ENCODE measurements around the gene NEK9.
"Not testable (repeated sequence)": the region's sequence is repeated elsewhere in the genome, so short reads cannot be mapped to it uniquely, and the experiment has no call there.

NEK9 gene

GRCh38 chr14:75084513-75084912 is 42.3 kb downstream of the NEK9 start:
- no peaks in the 10 kb centered on the region for H3K27me3 ChIP-seq (ENCODE audit: control insufficient read depth, insufficient read depth, low read length)
- peaks cover 66% of the 10 kb centered on the region for H3K36me3 ChIP-seq (ENCODE audit: control insufficient read depth, insufficient read depth, low read length)
- no peak overlapping the region for H3K9ac ChIP-seq (ENCODE audit: low read length)
- H3K4me3 ChIP-seq (ENCODE audit: low read depth, low read length): no peak overlapping the region
- no peaks in the 10 kb centered on the region for H3K4me1 ChIP-seq (ENCODE audit: control insufficient read depth, insufficient read depth, low read length)
- no peak overlapping the region for H3K27ac ChIP-seq (ENCODE audit: low read depth, low read length)
- no peaks in the 10 kb centered on the region for H3K9me3 ChIP-seq (ENCODE audit: control insufficient read depth, insufficient read depth, low read depth, low read length)

- Histone ChIP-seq H3K27ac (ENCODE audit: low read depth, low read length) (no peak overlapping the region), H3K9ac (ENCODE audit: low read length) (no peak overlapping the region), H3K9me3 (ENCODE audit: control insufficient read depth, insufficient read depth, low read depth, low read length) (no peaks in the 10 kb centered on the region), H3K27me3 (ENCODE audit: control insufficient read depth, insufficient read depth, low read length) (no peaks in the 10 kb centered on the region), H3K4me3 (ENCODE audit: low read depth, low read length) (no peak overlapping the region), H3K4me1 (ENCODE audit: control insufficient read depth, insufficient read depth, low read length) (no peaks in the 10 kb centered on the region), H3K36me3 (ENCODE audit: control insufficient read depth, insufficient read depth, low read length) (peaks cover 65% of the 10 kb centered on the region)
Observed at GRCh38 chr14:75083271-75083670, 43.6 kb downstream of the NEK9 start.

- H3K36me3 ChIP-seq (ENCODE audit: control insufficient read depth, insufficient read depth, low read length): peaks cover 49% of the 10 kb centered on the region
- no peak overlapping the region for H3K9ac ChIP-seq (ENCODE audit: low read length)
- no peak overlapping the region for H3K27ac ChIP-seq (ENCODE audit: low read depth, low read length)
Observed at GRCh38 chr14:75081660-75082229, 45.1 kb downstream of the NEK9 start.

GRCh38 chr14:75079521-75079920 is 47.3 kb downstream of the NEK9 start:
- Histone ChIP-seq H3K27me3 (ENCODE audit: control insufficient read depth, insufficient read depth, low read length) (no peaks in the 10 kb centered on the region), H3K9me3 (ENCODE audit: control insufficient read depth, insufficient read depth, low read depth, low read length) (no peaks in the 10 kb centered on the region), H3K4me1 (ENCODE audit: control insufficient read depth, insufficient read depth, low read length) (no peaks in the 10 kb centered on the region), H3K27ac (ENCODE audit: low read depth, low read length) (no peak overlapping the region), H3K36me3 (ENCODE audit: control insufficient read depth, insufficient read depth, low read length) (peaks cover 29% of the 10 kb centered on the region), H3K4me3 (ENCODE audit: low read depth, low read length) (no peak overlapping the region), H3K9ac (ENCODE audit: low read length) (no peak overlapping the region)

More at GRCh38 chr14:75081660-75082229, 45.1 kb downstream of the NEK9 start:
- Histone ChIP-seq H3K4me1 (ENCODE audit: control insufficient read depth, insufficient read depth, low read length) (no peaks in the 10 kb centered on the region), H3K27me3 (ENCODE audit: control insufficient read depth, insufficient read depth, low read length) (no peaks in the 10 kb centered on the region), H3K9me3 (ENCODE audit: control insufficient read depth, insufficient read depth, low read depth, low read length) (no peaks in the 10 kb centered on the region), H3K4me3 (ENCODE audit: low read depth, low read length) (no peak overlapping the region)

- H3K9ac ChIP-seq (ENCODE audit: low read length): no peak overlapping the region
- H3K4me1 ChIP-seq (ENCODE audit: control insufficient read depth, insufficient read depth, low read length): no peaks in the 10 kb centered on the region
- no peaks in the 10 kb centered on the region for H3K9me3 ChIP-seq (ENCODE audit: control insufficient read depth, insufficient read depth, low read depth, low read length)
- no peaks in the 10 kb centered on the region for H3K27me3 ChIP-seq (ENCODE audit: control insufficient read depth, insufficient read depth, low read length)
- no peak overlapping the region for H3K27ac ChIP-seq (ENCODE audit: low read depth, low read length)
- H3K36me3 ChIP-seq (ENCODE audit: control insufficient read depth, insufficient read depth, low read length): peaks cover 12% of the 10 kb centered on the region
- no peak overlapping the region for H3K4me3 ChIP-seq (ENCODE audit: low read depth, low read length)
Observed at GRCh38 chr14:75077794-75078193, 49.1 kb downstream of the NEK9 start.

GRCh38 chr14:75070383-75070782 is 56.5 kb downstream of the NEK9 start:
- H3K4me1 ChIP-seq (ENCODE audit: control insufficient read depth, insufficient read depth, low read length): peaks cover 6% of the 10 kb centered on the region; the same call in 1 of the 2 replicates
- no peak overlapping the region for H3K9ac ChIP-seq (ENCODE audit: low read length)
- no peaks in the 10 kb centered on the region for H3K9me3 ChIP-seq (ENCODE audit: control insufficient read depth, insufficient read depth, low read depth, low read length)
- no peaks in the 10 kb centered on the region for H3K36me3 ChIP-seq (ENCODE audit: control insufficient read depth, insufficient read depth, low read length)
- H3K27ac ChIP-seq (ENCODE audit: low read depth, low read length): no peak overlapping the region
- H3K27me3 ChIP-seq (ENCODE audit: control insufficient read depth, insufficient read depth, low read length): no peaks in the 10 kb centered on the region
- H3K4me3 ChIP-seq (ENCODE audit: low read depth, low read length): 0 out of 2 replicates have a peak overlapping the region, but pooled peaks have one; percentile 82

GRCh38 chr14:75069811-75070145 is 57.1 kb downstream of the NEK9 start:
- peaks cover 6% of the 10 kb centered on the region; the same call in 1 of the 2 replicates for H3K4me1 ChIP-seq (ENCODE audit: control insufficient read depth, insufficient read depth, low read length)
- H3K27ac ChIP-seq (ENCODE audit: low read depth, low read length): no peak overlapping the region
- H3K27me3 ChIP-seq (ENCODE audit: control insufficient read depth, insufficient read depth, low read length): no peaks in the 10 kb centered on the region
- H3K36me3 ChIP-seq (ENCODE audit: control insufficient read depth, insufficient read depth, low read length): no peaks in the 10 kb centered on the region
- peak overlapping the region; percentile 75 for H3K9ac ChIP-seq (ENCODE audit: low read length)
- H3K4me3 ChIP-seq (ENCODE audit: low read depth, low read length): peak overlapping the region; percentile 82
- no peaks in the 10 kb centered on the region for H3K9me3 ChIP-seq (ENCODE audit: control insufficient read depth, insufficient read depth, low read depth, low read length)

GRCh38 chr14:75069121-75069810 is 57.6 kb downstream of the NEK9 start, which contains the start of gene ZC2HC1C:
Gene ZC2HC1C, plus strand, starts transcription at chr14:75069641. Its CDS starts 933 bp downstream, at chr14:75070574.
- H3K4me3 ChIP-seq (ENCODE audit: low read depth, low read length): peak within 1 kb of the TSS; percentile 82
- no peaks in the 10 kb centered on the region for H3K36me3 ChIP-seq (ENCODE audit: control insufficient read depth, insufficient read depth, low read length)
- H3K9ac ChIP-seq (ENCODE audit: low read length): peak within 1 kb of the TSS; percentile 92
- H3K9me3 ChIP-seq (ENCODE audit: control insufficient read depth, insufficient read depth, low read depth, low read length): no peaks in the 10 kb centered on the region
- H3K27me3 ChIP-seq (ENCODE audit: control insufficient read depth, insufficient read depth, low read length): no peaks in the 10 kb centered on the region
- peak within 1 kb of the TSS; percentile 93 for H3K27ac ChIP-seq (ENCODE audit: low read depth, low read length)
- peaks cover 6% of the 10 kb centered on the region; the same call in 1 of the 2 replicates for H3K4me1 ChIP-seq (ENCODE audit: control insufficient read depth, insufficient read depth, low read length)

- no peaks in the 10 kb centered on the region for H3K36me3 ChIP-seq (ENCODE audit: control insufficient read depth, insufficient read depth, low read length)
- H3K9me3 ChIP-seq (ENCODE audit: control insufficient read depth, insufficient read depth, low read depth, low read length): no peaks in the 10 kb centered on the region
- H3K4me3 ChIP-seq (ENCODE audit: low read depth, low read length): peak overlapping the region; percentile 82
- H3K27me3 ChIP-seq (ENCODE audit: control insufficient read depth, insufficient read depth, low read length): no peaks in the 10 kb centered on the region
- peak overlapping the region; percentile 92 for H3K9ac ChIP-seq (ENCODE audit: low read length)
- peak overlapping the region; percentile 93 for H3K27ac ChIP-seq (ENCODE audit: low read depth, low read length)
- peaks cover 6% of the 10 kb centered on the region; the same call in 1 of the 2 replicates for H3K4me1 ChIP-seq (ENCODE audit: control insufficient read depth, insufficient read depth, low read length)
Observed at GRCh38 chr14:75068294-75069120, 58.3 kb downstream of the NEK9 start.

GRCh38 chr14:75067765-75068164 is 59.1 kb downstream of the NEK9 start:
- H3K27me3 ChIP-seq (ENCODE audit: control insufficient read depth, insufficient read depth, low read length); H3K27ac ChIP-seq (ENCODE audit: low read depth, low read length); H3K4me3 ChIP-seq (ENCODE audit: low read depth, low read length); H3K4me1 ChIP-seq (ENCODE audit: control insufficient read depth, insufficient read depth, low read length); H3K9ac ChIP-seq (ENCODE audit: low read length); H3K36me3 ChIP-seq (ENCODE audit: control insufficient read depth, insufficient read depth, low read length); H3K9me3 ChIP-seq (ENCODE audit: control insufficient read depth, insufficient read depth, low read depth, low read length): not testable (repeated sequence)

GRCh38 chr14:75067212-75067611 is 59.6 kb downstream of the NEK9 start:
- Histone ChIP-seq H3K4me1 (ENCODE audit: control insufficient read depth, insufficient read depth, low read length) (peaks cover 6% of the 10 kb centered on the region; the same call in 1 of the 2 replicates), H3K27ac (ENCODE audit: low read depth, low read length) (no peak overlapping the region), H3K27me3 (ENCODE audit: control insufficient read depth, insufficient read depth, low read length) (no peaks in the 10 kb centered on the region), H3K9ac (ENCODE audit: low read length) (no peak overlapping the region), H3K36me3 (ENCODE audit: control insufficient read depth, insufficient read depth, low read length) (no peaks in the 10 kb centered on the region), H3K4me3 (ENCODE audit: low read depth, low read length) (no peak overlapping the region), H3K9me3 (ENCODE audit: control insufficient read depth, insufficient read depth, low read depth, low read length) (no peaks in the 10 kb centered on the region)

All from HUES6 (cell line).